H1 (cell line): ENCODE results near the gene GH2. TPM values are rescaled to one million over a fixed set of nuclear protein-coding genes. Genes with fewer than 3 reads are reported as not detected.

ENCODE experiments used
- ASH2L ChIP-seq: fragments of 200-600, 300-600 bp; sonication (generic); IDR thresholded peaks from one replicate; pipeline ENCODE4 v1.7.1; 2017; ENCODE audit warnings: low read length
- CEBPB ChIP-seq: IDR thresholded peaks from 2 replicates; pipeline ENCODE4 v1.6.1; 2012; ENCODE audit warnings: low read depth, low read length
- CHD1 ChIP-seq: IDR thresholded peaks from 2 replicates; pipeline ENCODE4 v1.6.1; 2012; ENCODE audit warnings: low read depth, low read length, improper control_type of control experiment
- CHD7 ChIP-seq: fragments of 300-600 bp; sonication (generic); IDR thresholded peaks from 2 replicates; pipeline ENCODE4 v1.7.1; 2012; ENCODE audit warnings: low read length, moderate library complexity, mild to moderate bottlenecking, inconsistent platforms; ENCODE audit not compliant: insufficient replicate concordance
- CTBP2 ChIP-seq: IDR thresholded peaks from 2 replicates; pipeline ENCODE4 v1.7.0; 2011; ENCODE audit warnings: borderline replicate concordance, mild to moderate bottlenecking, moderate library complexity, mixed read lengths, low read length; ENCODE audit not compliant: insufficient read depth, insufficient read length
- CTCF ChIP-seq, 3 experiments: IDR thresholded peaks; 1 replicate in 2 of 3; 2 replicates in 1 of 3; pipeline versions ENCODE4 v1.5.1 to v1.6.1; 2011; ENCODE audit warnings: low read length in 3 of 3, mild to moderate bottlenecking in 3 of 3, inconsistent platforms in 2 of 3, low read depth in 1 of 3, moderate library complexity in 1 of 3; ENCODE audit not compliant: insufficient read depth in 1 of 3; ENCODE audit errors: control extremely low read depth in 1 of 3
- TAF7 ChIP-seq: optimal IDR thresholded peaks from 2 replicates; pipeline ENCODE3; 2011; ENCODE audit warnings: low read depth, mild to moderate bottlenecking, inconsistent platforms, low read length, moderate library complexity, borderline replicate concordance
- polyA plus RNA-seq, 7 experiments: library from polyadenylated mRNA; depleted of rRNA in 3 of 7; stranded (reverse) in 5 of 7; unstranded in 2 of 7; fragments of >200 nt in 5 of 7; fragments of 200-250 nt in 2 of 7; gene quantifications; 1 replicate in 5 of 7; 2 replicates in 1 of 7; 4 replicates in 1 of 7; pipeline versions ENCODE4 v1.2.1 to v1.2.3, GENCODE V29; 2011 to 2013; ENCODE audit warnings: missing spikeins in 2 of 7, mixed read lengths in 2 of 7
- total RNA-seq: library from RNA; stranded (reverse); fragmentation: NEBNext Ultra II Directional; extraction: Animal tissue kit (Norgen Biotek cat#: 25700); gene quantifications from 2 replicates; pipeline ENCODE4 v1.2.1, GENCODE V29; 2021

Gene GH2
- total and polyA plus RNA-seq, 2 of the 8 experiments (the other 6 are each of a cell fraction or from before 2014, with no cell fraction given), result 0.60 to 1.5 TPM

GRCh38 chr17:63916566-63917185 lies 34.9 kb upstream of the GH2 start (continued):
- TF ChIP-seq ASH2L, result no peak
- TF ChIP-seq CHD1, result no peak
- TF ChIP-seq CTCF (IDR thresholded peaks at IDR 0.05; ENCODE audit: control extremely low read depth in 1 of 3, insufficient read depth in 1 of 3, low read depth in 1 of 3, low read length in 3 of 3), result no peak
- TF ChIP-seq CEBPB, result no peak
- no peak for TF ChIP-seq TAF7
- no peak for TF ChIP-seq CHD7
- no peak for TF ChIP-seq CTBP2
